Esophagus (tissue), 2 donors: Measurements from ENCODE around the gene NFIA. TPM values are rescaled to one million over a fixed set of nuclear protein-coding genes. Genes with fewer than 3 reads are reported as not detected.
A peak's percentile ranks its signal among the peaks of the same experiment; 100 is the strongest.

ENCODE experiments used
- H3K27ac ChIP-seq, 2 donors: one replicate each; pipeline ENCODE4 v1.5.1; 2013; ENCODE audit warnings: low read depth in 2 of 2, mild to moderate bottlenecking in 2 of 2, inconsistent platforms in 1 of 2, low read length in 1 of 2, moderate library complexity in 1 of 2
- H3K27me3 ChIP-seq, 2 donors: one replicate each; pipeline ENCODE4 v1.6.1; 2013; ENCODE audit warnings: low read length in 2 of 2, control low read depth in 1 of 2, mild to moderate bottlenecking in 1 of 2; ENCODE audit not compliant: insufficient read depth in 2 of 2, control insufficient read depth in 1 of 2
- H3K36me3 ChIP-seq, 2 donors: one replicate each; pipeline ENCODE4 v1.6.1; 2013; ENCODE audit warnings: low read length in 1 of 2; ENCODE audit not compliant: control insufficient read depth in 2 of 2, insufficient read depth in 2 of 2
- H3K4me1 ChIP-seq, 2 donors: one replicate each; pipeline ENCODE4 v1.6.1; 2013; ENCODE audit warnings: low read length in 1 of 2; ENCODE audit not compliant: control insufficient read depth in 2 of 2, insufficient read depth in 2 of 2
- H3K4me3 ChIP-seq, 2 donors: one replicate each; pipeline ENCODE4 v1.5.1; 2013; ENCODE audit warnings: low read length in 2 of 2, mild to moderate bottlenecking in 2 of 2, low read depth in 1 of 2, moderate library complexity in 1 of 2
- H3K9me3 ChIP-seq, 2 donors: one replicate each; pipeline ENCODE4 v1.6.1; 2013; ENCODE audit warnings: mild to moderate bottlenecking in 2 of 2, low read depth in 1 of 2, low read length in 1 of 2, moderate library complexity in 1 of 2; ENCODE audit not compliant: control insufficient read depth in 2 of 2, insufficient read depth in 1 of 2
- WGBS, 2 donors: extraction: QIAGEN DNeasy Blood & Tissue Kit; methylation state at CpG; one replicate each; pipeline ENCODE4 v1.1.7; 2013; 5-methylcytosine and 5-hydroxymethylcytosine counted together
- polyA plus RNA-seq, 2 donors: library from polyadenylated mRNA; stranded (reverse); fragments of 200-250 nt; gene quantifications; one replicate each; pipeline ENCODE4 v1.2.3, GENCODE V29; 2013
- donor health status: healthy with polysubstance abuse.
- donor health status: Bipolar disorder and iron deficiency.

NFIA gene
- polyA plus RNA-seq, 2 donors = 9.0 to 11.0 TPM

DNA sequence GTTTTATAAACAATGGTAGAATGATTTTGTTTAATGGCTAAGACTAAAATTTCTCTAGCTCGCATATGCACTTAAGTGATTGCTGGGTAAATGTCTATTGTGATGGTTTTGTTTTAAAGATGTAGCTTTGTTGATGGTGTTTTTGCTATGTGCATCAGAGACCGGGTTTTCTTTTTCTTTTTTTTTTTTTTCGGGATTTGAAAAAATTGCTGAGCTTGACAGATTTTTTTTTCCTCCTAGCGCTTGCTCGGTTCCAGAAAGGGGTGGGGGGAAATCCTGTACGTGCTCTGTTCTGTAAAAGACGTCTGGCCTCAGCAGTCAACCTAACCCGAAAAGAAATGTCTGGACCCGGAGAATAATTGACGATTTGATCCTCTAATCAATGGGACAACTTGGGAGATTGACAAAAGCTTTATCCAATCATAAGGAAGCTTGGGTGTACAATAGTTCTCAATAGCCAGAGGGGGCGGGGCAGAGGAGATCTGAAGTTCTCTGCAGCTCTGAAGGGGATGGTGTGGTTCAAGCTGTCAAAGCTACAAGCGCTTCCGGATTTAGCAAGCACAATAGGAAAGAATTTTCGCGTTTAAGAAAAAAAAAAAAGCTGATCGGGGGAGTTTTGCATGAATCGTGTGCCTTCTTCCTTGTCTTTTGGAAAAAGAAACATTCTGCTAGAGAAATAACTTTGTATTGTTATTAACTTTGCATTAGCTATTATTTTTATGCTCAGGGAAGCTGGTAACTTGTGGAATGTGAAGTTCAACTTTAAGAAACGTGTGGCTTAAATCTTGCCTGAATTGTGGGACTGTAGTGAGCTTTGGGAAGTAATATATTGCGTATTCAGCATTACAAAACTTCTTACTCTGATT lies 4.5 kb upstream of the NFIA start:
- Histone ChIP-seq H3K36me3 (no peaks in the 10 kb centered on the region), H3K9me3 (no peaks in the 10 kb centered on the region), H3K4me1 (no peaks in the 10 kb centered on the region), H3K27me3 (no peaks in the 10 kb centered on the region), H3K27ac (peak overlapping the region; percentile 76 to 89), H3K4me3 (peak overlapping the region; percentile 22 to 53)
- 1 to 2% methylated on average over 19 of the region's 19 CpGs for WGBS, 2 donors

DNA sequence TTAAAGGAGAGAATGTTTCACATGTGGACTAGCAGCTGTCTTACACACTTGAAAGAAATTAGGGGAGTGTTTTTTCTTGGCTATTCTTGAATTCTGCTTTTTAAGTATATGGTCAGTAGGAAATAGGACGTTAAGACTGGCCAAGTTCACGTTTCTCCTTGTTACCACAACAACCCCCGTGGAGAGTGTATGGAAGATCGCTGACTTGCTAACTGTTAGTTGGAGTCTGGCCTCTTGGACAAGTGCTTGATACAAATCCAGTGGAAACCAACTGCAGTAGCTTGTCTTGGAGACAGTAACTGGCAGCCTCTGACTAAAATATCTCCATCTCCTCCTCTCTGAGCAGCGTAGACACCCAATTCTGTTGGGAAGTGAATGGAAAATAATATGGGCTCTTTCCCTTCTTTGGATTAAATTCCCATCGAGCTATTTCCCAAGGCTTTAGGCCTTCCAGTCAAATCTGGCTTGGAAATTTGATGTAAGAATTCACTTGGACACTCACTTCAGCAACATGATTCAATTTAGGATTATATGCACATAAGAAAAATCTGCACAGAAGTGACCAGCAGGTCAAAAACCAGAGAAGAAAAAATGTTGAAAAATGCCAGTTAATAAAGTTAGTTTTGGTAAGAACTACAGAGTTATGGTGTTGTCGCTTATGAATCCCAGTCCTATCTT lies 3.6 kb upstream of the NFIA start:
- 31 to 32% methylated on average over 7 of the region's 7 CpGs for WGBS, 2 donors
- Histone ChIP-seq H3K27ac (peak overlapping the region; percentile 65 to 79), H3K9me3 (no peaks in the 10 kb centered on the region), H3K4me1 (no peaks in the 10 kb centered on the region), H3K27me3 (no peaks in the 10 kb centered on the region), H3K4me3 (peak overlapping the region in 1 of 2 donors; percentile 4), H3K36me3 (no peaks in the 10 kb centered on the region)

DNA sequence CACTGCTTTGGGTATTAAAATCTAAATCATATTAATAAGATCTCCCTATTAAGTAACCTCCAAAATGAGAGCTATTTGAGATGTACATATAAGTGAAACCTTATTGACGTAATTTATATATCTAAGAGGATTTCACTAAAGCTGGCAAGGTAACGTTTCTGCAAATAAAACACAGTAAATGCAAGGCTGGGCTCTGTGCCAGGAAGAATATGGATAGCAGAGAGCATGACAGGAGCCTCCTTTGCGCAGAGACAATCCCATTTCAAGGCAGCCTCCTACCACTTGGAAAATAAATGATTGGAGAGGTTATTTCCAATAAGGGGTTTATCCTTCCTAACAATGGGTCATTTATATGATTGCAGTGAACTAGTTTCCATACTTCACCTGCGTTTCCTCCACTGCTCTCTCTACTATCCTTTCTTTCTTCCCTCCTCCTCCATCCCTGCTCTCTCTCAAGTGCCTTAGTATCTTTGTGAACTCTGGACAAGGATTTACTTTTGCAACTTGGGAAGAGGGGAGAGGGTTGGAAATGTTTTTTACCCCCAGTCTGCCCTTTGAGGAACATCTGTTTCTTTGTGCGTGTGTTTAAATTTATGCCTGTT lies 3.0 kb upstream of the NFIA start:
- peak overlapping the region; percentile 8 to 19 for H3K27ac ChIP-seq
- no peak overlapping the region for H3K4me3 ChIP-seq
- H3K36me3 ChIP-seq = no peaks in the 10 kb centered on the region
- no peaks in the 10 kb centered on the region for H3K27me3 ChIP-seq
- H3K9me3 ChIP-seq = no peaks in the 10 kb centered on the region
- WGBS, 2 donors = 25 to 28% methylated on average over 5 of the region's 5 CpGs
- H3K4me1 ChIP-seq = no peaks in the 10 kb centered on the region

DNA sequence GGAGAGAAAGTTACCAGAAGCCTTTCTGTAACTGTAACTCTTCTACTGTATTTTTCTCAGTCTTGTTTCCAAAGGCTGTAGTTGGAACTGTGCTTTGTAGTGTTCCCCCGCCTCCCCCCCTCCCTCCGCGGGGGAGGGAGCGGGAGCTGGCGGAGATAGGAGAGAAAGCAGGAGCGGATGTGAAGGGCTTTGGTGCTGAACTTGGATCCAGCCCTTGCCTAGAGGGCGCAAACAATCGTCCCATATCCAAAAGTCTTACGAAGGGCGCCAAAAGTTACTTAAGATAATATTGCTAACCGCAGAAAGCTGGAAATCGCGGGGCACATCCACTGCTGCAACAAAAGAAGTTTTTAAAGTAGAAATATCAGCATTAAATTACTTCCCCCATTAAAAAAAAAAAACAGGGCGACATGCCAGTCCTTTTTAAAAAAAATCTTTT lies 2.4 kb upstream of the NFIA start:
- Histone ChIP-seq H3K4me1 (no peaks in the 10 kb centered on the region), H3K27me3 (no peaks in the 10 kb centered on the region), H3K36me3 (no peaks in the 10 kb centered on the region), H3K27ac (peak overlapping the region; percentile 33 to 63), H3K9me3 (no peaks in the 10 kb centered on the region), H3K4me3 (no peak overlapping the region)
- WGBS, 2 donors = 3 to 4% methylated on average over 14 of the region's 14 CpGs

DNA sequence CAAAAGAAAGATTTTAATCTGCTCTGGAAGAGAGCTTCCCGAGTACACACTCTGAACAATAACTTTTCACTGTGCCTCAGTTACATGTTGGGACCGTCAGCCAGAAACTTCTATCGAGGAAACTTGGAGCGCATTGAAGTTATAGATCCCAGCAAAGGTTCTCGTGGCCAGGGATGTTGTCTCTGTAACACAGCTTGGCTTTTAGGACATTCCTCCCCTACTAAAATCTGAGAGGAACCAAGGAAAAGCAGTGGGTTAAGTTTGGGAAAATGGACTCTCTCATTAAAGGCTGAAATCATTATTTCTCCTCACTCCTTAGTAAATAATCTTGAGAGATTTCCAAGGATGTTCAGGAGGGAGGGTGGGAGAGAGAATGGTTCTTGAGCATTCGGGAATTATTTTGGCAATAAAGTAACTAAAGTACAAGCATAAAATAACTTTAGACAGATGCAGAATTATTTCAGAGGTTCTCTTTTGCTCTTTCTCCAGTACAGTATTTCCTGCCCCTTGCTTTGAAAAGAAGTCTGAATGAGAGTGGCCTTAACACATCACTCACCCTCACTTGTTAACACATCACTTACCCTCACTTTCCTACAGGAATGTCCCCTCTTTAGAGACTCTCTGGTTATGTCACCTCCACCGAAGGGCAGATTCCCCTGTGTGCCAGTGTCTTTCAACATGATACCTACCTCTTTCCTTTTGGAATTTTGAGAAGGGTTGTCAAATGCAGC lies 1.8 kb upstream of the NFIA start:
- Histone ChIP-seq H3K9me3 (no peaks in the 10 kb centered on the region), H3K27me3 (no peaks in the 10 kb centered on the region), H3K36me3 (no peaks in the 10 kb centered on the region), H3K27ac (peak overlapping the region; percentile 56 to 75), H3K4me1 (no peaks in the 10 kb centered on the region), H3K4me3 (no peak overlapping the region)
- WGBS, 2 donors = 17 to 23% methylated on average over 7 of the region's 7 CpGs

DNA sequence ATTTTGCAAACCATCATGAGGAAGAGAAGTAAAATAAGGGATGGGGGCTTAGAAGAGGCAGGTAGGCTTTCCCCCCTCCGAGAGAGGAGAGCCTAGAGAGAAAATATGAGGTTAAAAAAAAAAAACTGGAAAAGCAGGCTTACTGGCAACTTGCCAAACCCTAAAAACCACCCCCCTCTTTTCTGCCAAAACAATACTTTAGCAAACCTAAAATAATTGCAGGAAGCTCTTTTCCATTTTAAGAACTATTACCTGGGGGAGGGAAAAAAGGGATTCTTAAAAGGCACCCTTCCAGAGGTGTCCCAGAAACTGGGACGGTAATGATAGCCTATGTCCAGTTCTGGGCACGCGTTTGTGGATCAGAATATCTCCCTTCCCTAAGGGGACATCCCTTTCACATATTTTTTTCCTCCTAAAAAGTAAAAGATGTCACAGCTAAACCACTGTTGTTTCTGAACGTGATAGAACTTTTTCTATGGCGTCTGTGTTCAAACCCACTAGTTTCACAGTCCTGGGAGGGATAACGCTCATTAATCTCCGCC lies 1.1 kb upstream of the NFIA start:
- no peaks in the 10 kb centered on the region for H3K36me3 ChIP-seq
- H3K4me3 ChIP-seq = peak overlapping the region; percentile 93 to 97
- no peaks in the 10 kb centered on the region for H3K27me3 ChIP-seq
- 3 to 4% methylated on average over 8 of the region's 8 CpGs for WGBS, 2 donors
- peak overlapping the region; percentile 89 to 90 for H3K27ac ChIP-seq
- no peaks in the 10 kb centered on the region for H3K4me1 ChIP-seq
- no peaks in the 10 kb centered on the region for H3K9me3 ChIP-seq

DNA sequence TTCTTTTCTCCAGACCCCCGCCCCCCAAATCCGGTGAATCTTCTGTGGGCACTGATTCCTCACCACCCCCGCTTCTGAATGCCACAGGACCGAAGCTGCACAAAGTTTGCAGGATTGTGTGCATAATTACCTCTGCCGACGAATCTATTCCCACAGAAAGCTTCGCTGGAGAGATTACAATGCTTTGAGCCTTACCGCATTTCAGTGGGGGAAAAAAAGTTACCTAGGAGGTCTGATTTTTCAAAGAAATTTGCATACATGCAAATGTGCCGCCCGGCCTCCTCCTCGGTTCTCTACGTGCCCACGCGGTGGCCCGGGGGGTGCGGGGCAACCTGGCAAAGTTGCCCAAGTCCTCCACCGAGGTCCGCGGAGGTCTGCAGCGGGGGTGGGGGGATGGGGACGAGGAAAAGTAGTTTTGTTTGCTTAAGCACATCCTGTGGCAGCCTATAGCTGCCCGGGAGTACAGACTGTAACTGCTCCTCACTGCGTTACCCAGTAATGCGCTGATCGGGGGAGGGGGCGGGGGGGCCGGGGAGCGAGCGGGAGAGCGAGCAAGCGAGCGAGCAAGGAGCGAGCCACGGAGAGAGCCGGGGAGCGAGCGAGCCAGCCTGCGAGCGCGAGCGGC lies 563 bp upstream of the NFIA start:
- Histone ChIP-seq H3K9me3 (no peaks in the 10 kb centered on the region), H3K4me1 (no peaks in the 10 kb centered on the region), H3K27ac (peak overlapping the region; percentile 89 to 90), H3K36me3 (no peaks in the 10 kb centered on the region), H3K4me3 (peak overlapping the region; percentile 93 to 97), H3K27me3 (no peaks in the 10 kb centered on the region)
- WGBS, 2 donors = 0 to 1% methylated on average over 23 to 41 of the region's 41 CpGs

DNA sequence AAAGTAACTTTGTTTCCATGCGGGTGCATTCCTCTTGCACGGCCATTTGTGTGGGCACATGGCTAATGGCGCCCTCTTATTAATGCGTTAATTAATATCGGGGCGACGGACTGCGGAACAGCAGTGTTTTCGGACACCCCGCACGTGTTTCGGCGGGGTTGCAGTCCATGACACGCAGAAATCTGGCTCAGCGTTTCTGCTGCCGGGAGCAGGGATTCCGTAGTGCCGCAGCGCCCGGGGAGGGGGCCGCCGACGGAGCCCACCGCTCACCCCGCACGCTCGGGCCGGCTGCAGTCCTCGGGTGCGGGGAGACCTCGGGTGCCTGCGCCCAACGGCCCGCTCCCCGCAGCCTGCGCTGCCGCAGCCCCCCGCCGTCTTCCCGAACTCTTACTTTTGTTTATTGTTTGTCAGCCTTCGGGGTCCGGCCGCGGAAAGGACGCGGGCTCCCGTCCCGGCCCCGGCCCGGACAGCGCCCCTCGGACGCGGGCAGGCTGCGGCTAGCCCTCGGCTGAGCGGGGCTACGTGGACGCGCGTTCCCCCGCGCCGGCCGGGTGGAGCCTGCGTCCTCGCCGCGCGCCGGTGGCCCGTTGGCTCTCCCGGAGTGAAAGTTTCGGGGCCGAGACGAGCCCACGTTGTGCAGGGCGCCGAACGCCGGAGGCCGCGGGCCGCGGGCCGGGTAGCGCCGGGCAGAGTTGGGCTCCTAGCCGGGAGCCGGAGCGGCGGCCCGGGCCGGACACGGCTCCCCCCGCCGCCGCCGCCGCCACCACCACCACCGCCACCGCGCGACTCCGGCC lies 849 bp downstream of the NFIA start:
- WGBS, 2 donors = 1% methylated on average over 66 to 105 of the region's 105 CpGs
- H3K36me3 ChIP-seq = peaks cover 0 to under 1% of the 10 kb centered on the region in 2 donors
- H3K27me3 ChIP-seq = no peaks in the 10 kb centered on the region
- H3K4me3 ChIP-seq = peak overlapping the region; percentile 93 to 97
- H3K9me3 ChIP-seq = no peaks in the 10 kb centered on the region
- H3K27ac ChIP-seq = peak overlapping the region; percentile 89 to 90
- no peaks in the 10 kb centered on the region for H3K4me1 ChIP-seq
